ENCODE measurements around the gene VCPKMT.

VCPKMT gene

DNA sequence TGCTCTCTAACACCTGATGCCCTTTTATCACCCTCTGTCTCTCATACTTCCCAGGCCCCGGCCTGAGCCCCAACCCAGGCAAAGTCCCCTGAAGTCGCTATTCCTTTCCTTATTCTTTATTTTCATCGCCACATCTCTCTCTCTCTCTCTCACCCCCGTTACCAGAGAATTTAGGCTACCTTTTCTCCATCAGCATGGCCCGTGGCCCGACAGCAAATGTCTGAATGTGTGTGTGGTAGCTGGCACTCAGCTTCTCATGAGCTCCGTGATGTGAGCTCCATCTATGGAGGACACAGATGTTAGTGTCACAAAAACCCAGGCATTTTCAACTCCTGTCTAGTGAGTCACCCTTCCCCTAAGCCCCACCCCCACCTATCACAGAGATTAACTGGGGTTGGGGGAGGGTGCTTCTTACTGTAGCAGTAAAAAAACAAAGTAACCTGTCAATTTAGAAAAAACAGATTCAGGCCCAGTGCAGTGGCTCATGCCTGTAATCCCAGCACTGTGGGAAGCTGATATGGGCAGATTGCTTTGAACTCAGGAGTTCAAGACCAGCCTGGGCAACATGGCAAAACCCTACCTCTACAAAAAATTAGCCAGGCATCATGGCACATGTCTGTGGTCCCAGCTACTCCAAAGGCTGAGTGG is 53.8 kb downstream of the VCPKMT start:
- POLR2A ChIA-PET = interaction anchor here (0.6 to 1.7 kb wide), 14 partner anchors 9 to 210 kb away, joined by 3 to 7 read pairs (median 4); partner anchors contain the start of genes ARF6 and NEMF
- peak; percentile 42 for DNase-seq (ENCODE audit: extremely low spot score)
- TF ChIP-seq TARDBP (IDR thresholded peaks at IDR 0.05) (no peak), BHLHE40 (IDR thresholded peaks at IDR 0.05; ENCODE audit: borderline replicate concordance) (no peak), ARNT (IDR thresholded peaks at IDR 0.05) (no peak), FOXM1 (IDR thresholded peaks at IDR 0.05; ENCODE audit: borderline replicate concordance) (no peak), SP1 (IDR thresholded peaks at IDR 0.05) (no peak), LEF1 (IDR thresholded peaks at IDR 0.05; ENCODE audit: borderline replicate concordance) (no peak)
- TF ChIP-seq, protein P1, sequence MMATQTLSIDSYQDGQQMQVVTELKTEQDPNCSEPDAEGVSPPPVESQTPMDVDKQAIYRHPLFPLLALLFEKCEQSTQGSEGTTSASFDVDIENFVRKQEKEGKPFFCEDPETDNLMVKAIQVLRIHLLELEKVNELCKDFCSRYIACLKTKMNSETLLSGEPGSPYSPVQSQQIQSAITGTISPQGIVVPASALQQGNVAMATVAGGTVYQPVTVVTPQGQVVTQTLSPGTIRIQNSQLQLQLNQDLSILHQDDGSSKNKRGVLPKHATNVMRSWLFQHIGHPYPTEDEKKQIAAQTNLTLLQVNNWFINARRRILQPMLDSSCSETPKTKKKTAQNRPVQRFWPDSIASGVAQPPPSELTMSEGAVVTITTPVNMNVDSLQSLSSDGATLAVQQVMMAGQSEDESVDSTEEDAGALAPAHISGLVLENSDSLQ (IDR thresholded peaks at IDR 0.05) = no peak
- CTCF ChIA-PET = interaction anchor here (0.7 to 2.5 kb wide), 2 partner anchors 48 to 183 kb away, joined by 3 to 13 read pairs; no protein-coding TSS in a partner anchor

- TF ChIP-seq TARDBP (IDR thresholded peaks at IDR 0.05) (no peak), LEF1 (IDR thresholded peaks at IDR 0.05; ENCODE audit: borderline replicate concordance) (no peak), CTBP1 (IDR thresholded peaks at IDR 0.05; ENCODE audit: borderline replicate concordance) (no peak), FOXM1 (IDR thresholded peaks at IDR 0.05; ENCODE audit: borderline replicate concordance) (no peak), SUZ12 (IDR thresholded peaks at IDR 0.05) (no peak), NFRKB (IDR thresholded peaks at IDR 0.05) (no peak), SP1 (IDR thresholded peaks at IDR 0.05) (no peak), HDGF (IDR thresholded peaks at IDR 0.05; ENCODE audit: borderline replicate concordance) (no peak), BHLHE40 (IDR thresholded peaks at IDR 0.05; ENCODE audit: borderline replicate concordance) (no peak), ZNF384 (IDR thresholded peaks at IDR 0.05) (no peak), FOXK2 (IDR thresholded peaks at IDR 0.05) (no peak), ELF4 (IDR thresholded peaks at IDR 0.05) (no peak), ARNT (IDR thresholded peaks at IDR 0.05) (no peak), FOXA1 (IDR thresholded peaks at IDR 0.05) (no peak)
- no peak for DNase-seq (ENCODE audit: extremely low spot score)
- POLR2A ChIA-PET = interaction anchor here (0.6 to 1.7 kb wide), 14 partner anchors 10 to 209 kb away, joined by 3 to 7 read pairs (median 4); partner anchors contain the start of genes ARF6 and NEMF
- CTCF ChIA-PET = interaction anchor here (0.7 to 2.5 kb wide), 3 partner anchors 47 to 182 kb away, joined by 3 to 13 read pairs (median 3); no protein-coding TSS in a partner anchor
Measured at GRCh38 chr14:50061664-50062437, 54.5 kb downstream of the VCPKMT start.

- ChIA-PET CTCF (interaction anchor here (0.6 to 2.5 kb wide), 5 partner anchors 14 to 181 kb away, joined by 3 to 13 read pairs (median 3); no protein-coding TSS in a partner anchor), POLR2A (interaction anchor here (1.0 to 2.0 kb wide), 8 partner anchors 10 to 199 kb away, joined by 3 to 8 read pairs (median 4); partner anchors contain the start of gene ARF6)
- TF ChIP-seq ARNT (IDR thresholded peaks at IDR 0.05) (no peak), LEF1 (IDR thresholded peaks at IDR 0.05; ENCODE audit: borderline replicate concordance) (no peak), FOXM1 (IDR thresholded peaks at IDR 0.05; ENCODE audit: borderline replicate concordance) (no peak), ELF4 (IDR thresholded peaks at IDR 0.05) (no peak), CTBP1 (IDR thresholded peaks at IDR 0.05; ENCODE audit: borderline replicate concordance) (no peak), FOXK2 (IDR thresholded peaks at IDR 0.05) (no peak), L3MBTL2 (conservative IDR thresholded peaks at IDR 0.05) (no peak), ZNF384 (IDR thresholded peaks at IDR 0.05) (no peak), NFRKB (IDR thresholded peaks at IDR 0.05) (no peak), SUZ12 (IDR thresholded peaks at IDR 0.05) (no peak), TARDBP (IDR thresholded peaks at IDR 0.05) (no peak), BHLHE40 (IDR thresholded peaks at IDR 0.05; ENCODE audit: borderline replicate concordance) (no peak)
- TF ChIP-seq, protein P1 (IDR thresholded peaks at IDR 0.05) = no peak
- DNase-seq (ENCODE audit: extremely low spot score) = peak; percentile 42
Measured at GRCh38 chr14:50060871-50061663, 55.3 kb downstream of the VCPKMT start.

GRCh38 chr14:50059763-50060616 is 56.4 kb downstream of the VCPKMT start:
- TF ChIP-seq ZNF384 (IDR thresholded peaks at IDR 0.05) = no peak
- TF ChIP-seq FOXA1 (IDR thresholded peaks at IDR 0.05) = no peak
- no peak for TF ChIP-seq BHLHE40 (IDR thresholded peaks at IDR 0.05; ENCODE audit: borderline replicate concordance)
- TF ChIP-seq LEF1 (IDR thresholded peaks at IDR 0.05; ENCODE audit: borderline replicate concordance) = no peak
- no peak for TF ChIP-seq ELF4 (IDR thresholded peaks at IDR 0.05)
- TF ChIP-seq SUZ12 (IDR thresholded peaks at IDR 0.05) = no peak
- TF ChIP-seq, protein P1 (IDR thresholded peaks at IDR 0.05) = no peak
- no peak for TF ChIP-seq ARNT (IDR thresholded peaks at IDR 0.05)
- TF ChIP-seq FOXM1 (IDR thresholded peaks at IDR 0.05; ENCODE audit: borderline replicate concordance) = no peak
- no peak for TF ChIP-seq TARDBP (IDR thresholded peaks at IDR 0.05)
- no peak for TF ChIP-seq L3MBTL2 (conservative IDR thresholded peaks at IDR 0.05)
- no peak for TF ChIP-seq CTBP1 (IDR thresholded peaks at IDR 0.05; ENCODE audit: borderline replicate concordance)
- TF ChIP-seq SP1 (IDR thresholded peaks at IDR 0.05) = no peak
- TF ChIP-seq FOXK2 (IDR thresholded peaks at IDR 0.05) = no peak
- TF ChIP-seq HDGF (IDR thresholded peaks at IDR 0.05; ENCODE audit: borderline replicate concordance) = no peak
- TF ChIP-seq NFRKB (IDR thresholded peaks at IDR 0.05) = no peak
- no peak for DNase-seq (ENCODE audit: extremely low spot score)
- ChIA-PET POLR2A (interaction anchor here (1.1 to 2.0 kb wide), 3 partner anchors 168 to 198 kb away, joined by 3 to 8 read pairs (median 5); partner anchors contain the start of gene ARF6), CTCF (interaction anchor here (0.9 to 2.5 kb wide), 2 partner anchors 45 to 180 kb away, joined by 5 to 13 read pairs; no protein-coding TSS in a partner anchor)

Data from HEK293T (cell line).